Naive thymus-derived CD4-positive, alpha-beta T cell (primary cell): Measurements from ENCODE around the gene MARF1. TPM values are rescaled to one million over a fixed set of nuclear protein-coding genes. Genes with fewer than 3 reads are reported as not detected.

Source experiments
- ATAC-seq: fragments of 150-1000 bp; cut with Tn5 transposase; 2 replicates; pipeline ENCODE4 v1.10.0; 2021; ENCODE audit warnings: mild to moderate bottlenecking, moderate library complexity
- CTCF ChIA-PET: fragments of 350-600 bp; sonication (Branson Sonifier 250); formaldehyde crosslinking; loops from one replicate; lab custom pipeline; 2021; ENCODE audit warnings: antibody characterized with exemption; lab: Charles Lee
- POLR2A ChIA-PET: fragments of 350-600 bp; sonication (Branson Sonifier 250); formaldehyde crosslinking; loops from one replicate; lab custom pipeline; 2021; ENCODE audit warnings: antibody characterized with exemption, inconsistent platforms; lab: Charles Lee
- DNase-seq, 9 donors: peaks; one replicate each; pipeline versions ENCODE4 v3.0.0 to v3.0.0-alpha.2; 2020 to 2022; ENCODE audit warnings: mixed read lengths in 1 of 9
- H3K27ac ChIP-seq: one replicate; pipeline ENCODE4 v1.7.0; 2013; ENCODE audit warnings: mild to moderate bottlenecking, low read depth, low read length, moderate library complexity
- H3K27me3 ChIP-seq, 2 donors: one replicate each; pipeline ENCODE4 v1.7.0; 2013; ENCODE audit warnings: low read length in 2 of 2, mild to moderate bottlenecking in 2 of 2, moderate library complexity in 2 of 2; ENCODE audit not compliant: control insufficient read depth in 2 of 2, insufficient read depth in 2 of 2
- H3K36me3 ChIP-seq, 3 experiments: 1 replicate in 2 of 3; 2 replicates in 1 of 3; pipeline ENCODE4 v1.7.0; 2013; ENCODE audit warnings: low read length in 3 of 3, mild to moderate bottlenecking in 3 of 3, moderate library complexity in 1 of 3; ENCODE audit not compliant: insufficient read depth in 3 of 3, control insufficient read depth in 2 of 3
- H3K4me1 ChIP-seq, 2 donors: one replicate each; pipeline ENCODE4 v1.7.0; 2013; ENCODE audit warnings: low read length in 2 of 2, mild to moderate bottlenecking in 2 of 2, moderate library complexity in 1 of 2; ENCODE audit not compliant: control insufficient read depth in 2 of 2, insufficient read depth in 2 of 2
- H3K4me3 ChIP-seq: 2 replicates; pipeline ENCODE4 v1.7.0; 2013; ENCODE audit warnings: mild to moderate bottlenecking, low read length
- H3K9me3 ChIP-seq, 3 experiments: 1 replicate in 2 of 3; 2 replicates in 1 of 3; pipeline ENCODE4 v1.7.0; 2013; ENCODE audit warnings: low read length in 3 of 3; ENCODE audit not compliant: control insufficient read depth in 2 of 3
- H3K27ac Mint-ChIP-seq, 9 donors: one replicate each; pipeline ENCODE4 v1.8.0; 2020 to 2022; ENCODE audit warnings: mixed read lengths in 9 of 9, mild to moderate bottlenecking in 8 of 9, moderate library complexity in 5 of 9, inconsistent platforms in 2 of 9
- H3K27me3 Mint-ChIP-seq, 5 donors: one replicate each; pipeline ENCODE4 v1.8.0; 2021 to 2022; ENCODE audit warnings: mixed read lengths in 5 of 5, mild to moderate bottlenecking in 1 of 5
- H3K36me3 Mint-ChIP-seq, 5 donors: one replicate each; pipeline ENCODE4 v1.8.0; 2020 to 2022; ENCODE audit warnings: mixed read lengths in 5 of 5, mild to moderate bottlenecking in 3 of 5, inconsistent platforms in 1 of 5
- H3K4me1 Mint-ChIP-seq, 7 donors: one replicate each; pipeline ENCODE4 v1.8.0; 2020 to 2022; ENCODE audit warnings: mixed read lengths in 7 of 7, mild to moderate bottlenecking in 3 of 7, inconsistent platforms in 1 of 7
- H3K4me3 Mint-ChIP-seq, 10 donors: one replicate each; pipeline ENCODE4 v1.8.0; 2020 to 2022; ENCODE audit warnings: mild to moderate bottlenecking in 10 of 10, mixed read lengths in 10 of 10, moderate library complexity in 6 of 10, inconsistent platforms in 2 of 10
- H3K9me3 Mint-ChIP-seq, 11 donors: one replicate each; pipeline ENCODE4 v1.8.0; 2020 to 2022; ENCODE audit warnings: mixed read lengths in 11 of 11, mild to moderate bottlenecking in 4 of 11, inconsistent platforms in 1 of 11, moderate library complexity in 1 of 11
- intact Hi-C, 2 donors: fragments of 100-400 bp; cut with micrococcal nuclease; formaldehyde crosslinking; loops; one replicate each; pipeline ENCODE4 v1.15.1; 2023
- polyA plus RNA-seq, 2 donors: library from polyadenylated mRNA; unstranded; fragments of 300-500 nt; fragmentation: Illumina TruSeq; gene quantifications; one replicate each; pipeline ENCODE4 v1.2.3, GENCODE V29; 2021
- total RNA-seq, 6 experiments: library from RNA in 5 of 6; stranded (reverse) in 5 of 6; gene quantifications; 1 replicate in 5 of 6; 2 replicates in 1 of 6; pipeline ENCODE4 v1.2.3 and lab custom pipeline; 2021 to 2026

Gene MARF1
- total and polyA plus RNA-seq, 7 experiments from 2014 or later = 12.5 to 259 (median 157) TPM

DNA sequence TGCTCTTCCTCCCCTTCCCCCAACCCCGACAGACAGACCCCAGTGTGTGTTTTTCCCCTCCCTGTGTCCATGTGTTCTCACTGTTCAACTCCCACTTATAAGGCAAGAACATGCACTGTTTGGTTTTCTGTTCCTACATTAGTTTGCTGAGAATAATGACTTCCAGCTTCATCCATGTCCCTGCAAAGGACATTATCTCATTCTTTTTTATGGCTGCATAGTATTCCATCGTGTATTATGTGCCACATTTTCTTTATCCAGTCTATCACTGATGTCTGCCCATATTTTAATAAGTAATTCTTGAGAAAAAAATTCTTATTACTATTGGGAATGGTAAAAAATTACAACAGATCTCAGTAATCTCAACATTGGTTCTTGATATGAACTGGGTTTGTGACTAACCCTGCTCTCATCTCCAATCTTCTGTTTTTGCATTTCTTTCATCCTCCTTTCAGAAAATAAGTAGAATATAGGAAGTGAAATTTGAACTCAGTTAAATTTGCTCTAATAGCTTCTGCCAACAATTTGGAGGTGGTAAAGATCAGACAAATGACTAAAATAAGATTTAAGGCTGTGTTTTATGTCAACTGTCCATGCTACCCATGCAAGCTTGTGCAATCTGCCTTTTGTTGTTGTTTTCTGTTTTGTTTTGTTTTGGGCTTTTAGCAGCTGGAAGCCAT lies 11.1 kb downstream of the MARF1 start:
- no peak for DNase-seq
- Histone ChIP-seq H3K36me3 (peaks cover 18 to 72% (median 36%) of the 10 kb centered on the region in 3 experiments), H3K4me1 (peaks cover 13 to 15% of the 10 kb centered on the region in 2 donors), H3K9me3 (no peaks in the 10 kb centered on the region), H3K4me3 (no peak overlapping the region), H3K27me3 (no peaks in the 10 kb centered on the region), H3K27ac (no peak overlapping the region)
- CTCF ChIA-PET = interaction anchor here (1.6 kb wide), 1 partner anchor 11 kb away, joined by 4 read pairs; the partner anchor contains the start of gene MARF1
- ATAC-seq = no peak
- peaks cover 14 to 60% (median 44%) of the 10 kb centered on the region in 7 donors for H3K4me1 Mint-ChIP-seq
- no peaks in the 10 kb centered on the region for H3K27me3 Mint-ChIP-seq
- POLR2A ChIA-PET = interaction anchor here (3.9 kb wide), 1 partner anchor 11 kb away, joined by 50 read pairs; the partner anchor contains the start of gene MARF1
- H3K27ac Mint-ChIP-seq = peak overlapping the region in 6 of 9 donors; percentile 9 to 72 (median 45)
- peaks cover 13 to 76% (median 50%) of the 10 kb centered on the region in 5 donors for H3K36me3 Mint-ChIP-seq
- intact Hi-C loops = no loop called here
- no peak overlapping the region for H3K4me3 Mint-ChIP-seq
- no peaks in the 10 kb centered on the region for H3K9me3 Mint-ChIP-seq

DNA sequence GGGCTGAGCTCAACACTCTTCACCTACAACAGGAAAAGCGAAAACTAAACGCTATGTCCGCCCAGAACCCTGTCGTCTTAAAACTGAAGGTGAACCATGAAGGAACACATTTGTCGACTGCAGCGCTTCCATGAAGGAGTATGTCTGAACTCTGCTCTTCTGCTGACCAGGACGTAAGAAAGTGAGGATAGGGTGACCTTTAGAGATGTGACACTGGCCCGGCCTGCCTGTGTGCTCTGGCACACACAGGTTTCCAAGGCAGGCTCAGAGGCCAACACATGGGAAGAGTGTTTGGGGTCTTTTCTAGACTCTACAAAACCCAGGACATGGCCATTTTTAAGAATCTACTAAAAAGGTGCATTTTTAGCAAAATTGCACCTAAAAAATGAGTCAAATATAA lies 21.1 kb downstream of the MARF1 start:
- intact Hi-C loops = no loop called here
- ChIA-PET CTCF (no interaction called here), POLR2A (interaction anchor here (0.7 to 2.5 kb wide), 2 partner anchors 12 to 20 kb away, joined by 3 to 12 read pairs; no protein-coding TSS in a partner anchor)
- Mint-ChIP-seq H3K27me3 (no peaks in the 10 kb centered on the region), H3K4me1 (peaks cover 0 to 5% (median 2%) of the 10 kb centered on the region in 7 donors), H3K9me3 (no peaks in the 10 kb centered on the region), H3K27ac (peak overlapping the region in 2 of 9 donors; percentile 39 to 57), H3K4me3 (no peak overlapping the region), H3K36me3 (peaks cover 22 to 51% (median 35%) of the 10 kb centered on the region in 5 donors)
- Histone ChIP-seq H3K9me3 (no peaks in the 10 kb centered on the region), H3K36me3 (peaks cover 49 to 94% (median 50%) of the 10 kb centered on the region in 3 experiments), H3K4me3 (no peak overlapping the region), H3K27ac (no peak overlapping the region), H3K4me1 (no peaks in the 10 kb centered on the region), H3K27me3 (no peaks in the 10 kb centered on the region)
- DNase-seq = no peak
- ATAC-seq = no peak

DNA sequence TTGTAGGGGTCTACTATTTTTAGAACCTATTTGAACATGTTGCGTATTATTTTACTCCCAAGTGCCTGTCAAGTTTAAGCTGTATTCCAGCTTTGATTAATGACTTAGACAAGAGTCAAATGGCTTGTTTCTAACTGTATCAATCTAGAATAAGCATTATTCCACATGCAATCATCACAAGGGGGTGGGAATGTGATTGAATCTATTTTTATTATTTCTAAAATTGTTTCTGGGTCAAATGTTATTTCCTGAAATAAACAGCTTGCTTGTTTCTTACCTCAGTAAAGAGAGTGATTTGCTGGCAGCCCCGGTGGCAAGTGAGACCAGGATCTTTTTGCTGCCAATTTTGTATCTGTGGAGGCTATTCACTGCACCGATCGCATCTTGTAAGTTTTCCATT lies 21.5 kb downstream of the MARF1 start:
- CTCF ChIA-PET = no interaction called here
- Mint-ChIP-seq H3K4me1 (peaks cover 0 to 5% (median 2%) of the 10 kb centered on the region in 7 donors), H3K27ac (peak overlapping the region in 1 of 9 donors; percentile 39), H3K36me3 (peaks cover 22 to 56% (median 38%) of the 10 kb centered on the region in 5 donors), H3K4me3 (no peak overlapping the region), H3K9me3 (no peaks in the 10 kb centered on the region), H3K27me3 (no peaks in the 10 kb centered on the region)
- ATAC-seq (no peak), DNase-seq (no peak)
- Histone ChIP-seq H3K9me3 (no peaks in the 10 kb centered on the region), H3K4me3 (no peak overlapping the region), H3K27me3 (no peaks in the 10 kb centered on the region), H3K27ac (no peak overlapping the region), H3K4me1 (no peaks in the 10 kb centered on the region), H3K36me3 (peaks cover 49 to 94% (median 50%) of the 10 kb centered on the region in 3 experiments)
- intact Hi-C loops = no loop called here
- POLR2A ChIA-PET = interaction anchor here (0.7 to 2.5 kb wide), 3 partner anchors 9 to 20 kb away, joined by 3 to 12 read pairs (median 3); no protein-coding TSS in a partner anchor

DNA sequence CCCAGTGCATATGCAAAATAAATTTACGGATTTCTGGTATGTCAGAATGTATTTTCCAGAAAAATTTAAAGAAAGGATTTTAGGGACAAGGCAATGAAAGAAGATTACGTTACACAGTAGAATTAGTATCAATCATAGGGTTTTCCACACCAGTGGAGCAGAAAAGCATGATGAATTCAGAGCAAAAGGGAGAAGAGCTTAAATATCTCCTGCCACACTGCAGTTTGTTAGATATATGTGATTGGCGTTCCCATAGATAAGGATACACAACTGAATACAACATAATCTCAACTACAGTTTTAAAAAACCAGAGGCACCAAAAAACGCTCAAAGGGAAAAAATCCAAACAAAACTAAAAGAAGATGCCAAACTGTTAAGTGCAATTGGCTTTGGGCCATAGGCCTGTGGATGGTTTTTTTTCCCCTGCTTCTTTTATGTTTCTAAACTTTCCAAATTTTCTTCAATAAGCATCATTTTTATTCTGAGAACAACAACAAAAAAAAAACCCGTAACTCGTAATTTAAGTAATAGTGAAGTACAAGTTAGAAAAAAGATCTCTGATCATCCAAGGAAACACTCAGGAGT lies 22.3 kb downstream of the MARF1 start:
- Histone ChIP-seq H3K27ac (no peak overlapping the region), H3K27me3 (no peaks in the 10 kb centered on the region), H3K36me3 (peaks cover 53 to 94% (median 54%) of the 10 kb centered on the region in 3 experiments), H3K9me3 (no peaks in the 10 kb centered on the region), H3K4me1 (no peaks in the 10 kb centered on the region), H3K4me3 (no peak overlapping the region)
- ChIA-PET CTCF (no interaction called here), POLR2A (interaction anchor here (0.9 to 2.5 kb wide), 2 partner anchors 10 to 13 kb away, joined by 3 to 12 read pairs; no protein-coding TSS in a partner anchor)
- ATAC-seq (no peak), DNase-seq (no peak)
- Mint-ChIP-seq H3K4me3 (no peak overlapping the region), H3K9me3 (no peaks in the 10 kb centered on the region), H3K4me1 (peaks cover 0 to 5% (median 2%) of the 10 kb centered on the region in 7 donors), H3K36me3 (peaks cover 22 to 60% (median 41%) of the 10 kb centered on the region in 5 donors), H3K27me3 (no peaks in the 10 kb centered on the region), H3K27ac (peak overlapping the region in 2 of 9 donors; percentile 63 to 78)
- intact Hi-C loops = no loop called here

DNA sequence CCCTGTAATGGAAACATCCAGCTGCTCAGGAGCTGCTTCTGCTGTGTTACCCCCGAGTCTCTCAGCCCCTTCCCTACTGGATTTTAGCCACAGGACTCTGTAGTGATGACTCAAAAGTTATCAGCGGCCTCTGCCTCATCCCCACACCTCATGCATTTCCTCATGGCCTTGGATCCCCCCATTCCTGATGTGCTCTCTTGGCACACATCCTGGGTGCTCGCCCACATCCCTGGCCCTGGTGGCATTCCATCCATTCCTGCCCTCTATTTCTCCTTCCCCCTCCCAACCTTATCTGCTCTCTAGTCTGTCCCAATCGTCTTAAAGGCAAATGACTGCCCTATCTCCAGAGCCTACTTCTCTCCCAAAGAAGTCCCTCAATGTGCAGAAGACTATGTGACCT lies 24.6 kb downstream of the MARF1 start:
- Histone ChIP-seq H3K36me3 (peaks cover 37 to 88% (median 39%) of the 10 kb centered on the region in 3 experiments), H3K27me3 (no peaks in the 10 kb centered on the region), H3K27ac (peak overlapping the region; percentile 1), H3K9me3 (no peaks in the 10 kb centered on the region), H3K4me3 (no peak overlapping the region), H3K4me1 (no peaks in the 10 kb centered on the region)
- Mint-ChIP-seq H3K4me1 (peaks cover 0 to 5% (median 0%) of the 10 kb centered on the region in 7 donors), H3K4me3 (no peak overlapping the region), H3K27me3 (no peaks in the 10 kb centered on the region), H3K36me3 (peaks cover 13 to 55% (median 33%) of the 10 kb centered on the region in 5 donors), H3K9me3 (no peaks in the 10 kb centered on the region), H3K27ac (peak overlapping the region; percentile 1 to 82 (median 45))
- POLR2A ChIA-PET = no interaction called here
- intact Hi-C loops = no loop called here
- CTCF ChIA-PET = no interaction called here
- DNase-seq = no peak
- ATAC-seq = no peak

DNA sequence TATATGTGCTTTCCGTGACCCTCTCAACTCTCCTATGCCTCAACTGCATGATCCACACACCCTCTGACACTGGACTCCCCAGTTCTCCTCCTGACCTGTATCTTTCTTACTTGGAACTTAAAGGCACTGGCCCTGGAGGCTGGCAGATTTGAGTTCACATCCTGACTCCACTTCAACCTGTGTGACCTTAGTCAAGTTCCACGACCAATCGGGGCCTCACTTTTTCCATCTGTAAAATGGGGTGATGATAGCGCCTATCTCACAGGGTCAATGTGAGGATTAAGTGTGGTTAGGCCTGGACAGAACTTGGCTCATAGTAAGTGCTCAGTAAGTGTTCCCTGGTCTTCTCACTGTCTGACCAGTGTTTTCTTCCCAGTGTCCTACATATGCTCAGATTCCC lies 25.1 kb downstream of the MARF1 start:
- Mint-ChIP-seq H3K36me3 (peaks cover 16 to 58% (median 33%) of the 10 kb centered on the region in 5 donors), H3K9me3 (no peaks in the 10 kb centered on the region), H3K27ac (peak overlapping the region in 6 of 9 donors; percentile 1 to 69 (median 48)), H3K27me3 (no peaks in the 10 kb centered on the region), H3K4me3 (no peak overlapping the region), H3K4me1 (peaks cover 0 to 5% (median 0%) of the 10 kb centered on the region in 7 donors)
- ATAC-seq (no peak), DNase-seq (no peak)
- peaks cover 37 to 91% (median 41%) of the 10 kb centered on the region in 3 experiments for H3K36me3 ChIP-seq
- no peaks in the 10 kb centered on the region for H3K27me3 ChIP-seq
- CTCF ChIA-PET = no interaction called here
- H3K9me3 ChIP-seq = no peaks in the 10 kb centered on the region
- no peak overlapping the region for H3K4me3 ChIP-seq
- POLR2A ChIA-PET = no interaction called here
- no peak overlapping the region for H3K27ac ChIP-seq
- intact Hi-C loops = no loop called here
- no peaks in the 10 kb centered on the region for H3K4me1 ChIP-seq
